DMS114 treated with DMSO at 0.1 percent for 48 hours (cell line): ENCODE measurements around the gene BRAT1.
"Not testable (repeated sequence)": the region's sequence is repeated elsewhere in the genome, so short reads cannot be mapped to it uniquely, and the experiment has no call there.

Experiments used
- DNase-seq: peaks from one replicate; lab custom pipeline; 2025; ENCODE audit not compliant: unreplicated experiment; lab: John Stamatoyannopoulos, UW

BRAT1 gene

GRCh38 chr7:2539031-2539911, 16.1 kb downstream of the BRAT1 start:
- DNase-seq, result no peak

GRCh38 chr7:2537981-2538851, 17.1 kb downstream of the BRAT1 start:
- DNase-seq, result no peak

- not testable (repeated sequence) for DNase-seq
Measured at GRCh38 chr7:2535872-2536627, 19.3 kb downstream of the BRAT1 start.

- not testable (repeated sequence) for DNase-seq
Measured at GRCh38 chr7:2534214-2534613, 21.1 kb downstream of the BRAT1 start.

GRCh38 chr7:2533566-2533965, 21.8 kb downstream of the BRAT1 start:
- not testable (repeated sequence) for DNase-seq

- not testable (repeated sequence) for DNase-seq
Measured at GRCh38 chr7:2532816-2533215, 22.5 kb downstream of the BRAT1 start.

GRCh38 chr7:2532199-2532772, 23.0 kb downstream of the BRAT1 start:
- DNase-seq, result not testable (repeated sequence)

GRCh38 chr7:2531796-2532110, 23.6 kb downstream of the BRAT1 start:
- not testable (repeated sequence) for DNase-seq

- DNase-seq, result not testable (repeated sequence)
Measured at GRCh38 chr7:2530994-2531795, 24.1 kb downstream of the BRAT1 start.

GRCh38 chr7:2530071-2530987, 25.0 kb downstream of the BRAT1 start:
- DNase-seq, result no peak

- no peak for DNase-seq
Measured at GRCh38 chr7:2529161-2530070, 25.9 kb downstream of the BRAT1 start.

- no peak for DNase-seq
Measured at GRCh38 chr7:2528481-2529095, 26.7 kb downstream of the BRAT1 start.

- no peak for DNase-seq
Measured at GRCh38 chr7:2527505-2528467, 27.5 kb downstream of the BRAT1 start.

GRCh38 chr7:2526659-2527504, 28.4 kb downstream of the BRAT1 start:
- no peak for DNase-seq
